Islet precursor cell (in vitro differentiated cells): ENCODE results near the gene PLOD1.
A peak's percentile ranks its signal among the peaks of the same experiment; 100 is the strongest.
"Not testable (repeated sequence)": the region's sequence is repeated elsewhere in the genome, so short reads cannot be mapped to it uniquely, and the experiment has no call there.

Experiments used
- DNase-seq: peaks from one replicate; pipeline ENCODE4 v3.0.0-alpha.2; 2018

The PLOD1 gene

DNA sequence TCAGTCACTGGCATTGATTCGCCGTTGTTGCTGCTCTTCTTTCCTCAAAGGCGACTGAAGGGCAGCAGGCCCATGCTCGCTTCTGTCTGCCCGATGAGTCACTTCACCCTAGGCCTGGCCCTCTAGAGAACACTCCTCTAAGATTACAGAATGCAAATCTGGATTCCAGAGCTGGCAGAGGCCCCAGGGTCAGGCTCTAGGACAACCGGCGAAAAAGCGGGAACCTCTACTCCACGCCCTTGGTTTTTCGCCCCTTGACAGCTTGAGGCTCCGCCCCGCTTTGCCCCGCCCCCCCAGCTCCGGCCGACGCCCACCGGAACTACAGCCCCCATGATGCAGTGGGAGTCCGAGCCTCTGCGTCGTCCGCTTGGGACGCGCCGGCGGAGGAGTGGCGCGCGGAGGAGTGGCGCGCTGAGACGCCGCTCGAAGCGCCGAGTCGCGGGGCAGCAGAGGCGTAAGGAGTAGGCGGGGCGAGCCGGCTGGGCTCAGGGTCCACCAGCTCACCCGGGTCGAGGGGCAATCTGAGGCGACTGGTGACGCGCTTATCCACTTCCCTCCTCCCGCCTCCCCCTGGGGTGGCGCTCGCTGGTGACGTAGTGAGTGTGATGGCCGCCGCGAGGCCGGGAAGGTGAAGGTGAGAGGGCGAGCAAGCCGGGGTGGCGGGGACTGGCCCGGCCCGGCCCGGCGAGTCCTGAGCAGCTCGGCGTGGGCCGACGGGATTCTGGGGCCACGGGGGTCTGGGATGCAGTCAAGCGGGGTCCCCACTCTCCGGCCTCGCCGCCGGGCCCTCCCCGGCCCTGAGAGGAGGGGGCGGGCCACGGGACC, 45.5 kb downstream of the PLOD1 start, which contains the start of gene MFN2:
TSS of gene MFN2 (plus strand) at position 594 of the 825 bp plus-strand sequence. CDS start 8,725 bp downstream, outside the sequence.
- DNase-seq: peak; percentile 99

DNA sequence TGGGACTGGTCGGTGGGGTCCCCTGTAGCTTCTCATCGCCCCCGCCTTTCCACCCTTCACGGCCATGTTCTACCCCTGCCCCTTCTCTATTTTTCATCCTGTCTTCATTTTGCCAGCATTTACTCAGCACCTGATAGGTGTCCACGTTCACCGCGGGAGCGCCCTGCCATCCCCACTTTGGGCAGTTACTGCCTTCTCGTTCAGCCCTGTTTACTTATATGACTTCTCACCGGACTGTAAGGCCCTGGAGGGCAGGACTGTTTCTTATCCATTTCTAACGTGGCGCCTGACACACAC, 46.1 kb downstream of the PLOD1 start:
- no peak for DNase-seq

DNA sequence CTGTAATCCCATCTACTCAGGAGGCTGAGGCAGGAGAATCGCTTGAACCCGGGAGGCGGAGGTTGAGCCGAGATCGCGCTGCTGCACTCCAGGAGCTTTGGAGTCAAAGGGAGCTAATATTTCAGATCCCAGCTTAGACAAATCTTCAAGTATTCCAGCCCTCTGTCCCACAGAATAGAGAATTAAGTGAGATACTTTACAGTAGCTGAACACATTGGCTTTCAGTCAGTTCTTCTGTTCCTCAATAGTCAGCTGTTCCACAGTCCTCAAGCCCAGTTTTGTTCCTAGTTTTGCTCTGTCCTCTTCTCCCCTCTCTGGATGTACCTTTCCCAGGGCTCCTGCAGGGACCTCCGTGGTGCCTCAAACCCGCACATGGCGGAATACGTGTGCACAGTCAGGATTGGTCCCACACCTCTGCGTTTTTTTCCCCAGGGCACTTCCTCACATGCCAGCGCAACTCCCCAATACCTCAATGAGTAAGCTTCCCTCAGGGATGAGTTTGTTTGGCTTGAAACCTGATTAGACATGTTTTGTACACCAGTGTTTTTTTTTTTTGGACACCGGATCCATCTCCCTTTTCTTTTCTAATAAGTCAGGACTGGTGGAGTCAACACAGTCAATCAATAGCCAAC, 47.0 kb downstream of the PLOD1 start:
- DNase-seq: no peak

DNA sequence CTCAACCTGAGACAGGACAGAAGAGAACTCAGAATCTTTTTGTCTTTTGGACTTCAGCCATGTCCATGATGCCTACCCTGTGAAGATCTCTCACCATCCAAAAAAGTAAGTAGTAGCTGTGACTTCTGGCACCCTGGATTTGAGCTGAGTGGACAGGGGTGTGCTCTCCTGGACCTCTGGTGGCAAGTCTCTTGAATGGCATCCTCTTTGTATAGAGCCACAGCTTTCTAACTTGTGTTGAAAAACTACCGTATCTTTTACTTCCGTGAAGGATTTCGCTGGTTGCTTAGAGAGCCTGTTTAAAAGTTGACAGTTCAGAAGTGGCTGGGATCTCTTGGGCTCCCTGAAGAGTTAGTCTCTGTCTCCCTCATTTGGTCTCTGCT, 47.5 kb downstream of the PLOD1 start:
- DNase-seq: no peak

DNA sequence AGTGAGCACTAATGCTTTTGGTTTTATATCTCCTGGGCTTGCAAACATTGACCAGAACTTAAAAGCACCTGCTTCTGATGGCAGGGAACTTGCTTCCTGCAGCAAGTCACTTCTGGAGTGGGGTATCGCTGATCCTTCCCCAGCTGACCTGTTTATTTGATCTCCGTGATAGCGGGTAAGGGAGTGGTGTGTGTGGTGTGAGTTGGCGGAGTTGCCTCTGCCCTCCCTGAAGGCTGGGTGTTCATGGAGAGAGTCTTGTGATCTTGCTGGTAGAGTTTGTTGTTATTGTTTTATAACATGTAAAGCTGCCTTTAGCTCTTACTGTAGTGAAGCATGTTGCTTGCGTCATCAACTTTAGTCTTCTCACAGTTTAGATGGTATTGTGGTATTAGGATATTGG, 49.6 kb downstream of the PLOD1 start:
- DNase-seq: no peak

DNA sequence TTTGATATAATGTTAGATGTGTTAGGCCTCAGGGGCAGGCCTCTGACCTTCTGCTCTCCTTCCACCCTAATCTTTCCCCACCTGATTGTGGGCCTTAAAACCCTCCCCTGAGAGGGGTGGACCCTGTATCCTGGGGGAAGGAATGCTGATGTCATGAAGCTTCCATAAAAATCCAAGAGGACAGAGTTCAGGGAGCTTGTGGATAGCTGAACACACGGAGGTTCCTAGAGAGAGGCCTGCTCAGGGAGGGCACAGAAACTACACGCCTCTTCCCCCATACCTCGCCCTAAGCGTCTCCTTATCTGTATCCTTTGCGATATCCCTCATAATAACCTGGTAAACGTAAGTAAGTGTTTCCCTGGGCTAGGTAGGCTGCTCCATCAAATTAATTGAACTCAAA, 50.1 kb downstream of the PLOD1 start:
- DNase-seq: no peak

DNA sequence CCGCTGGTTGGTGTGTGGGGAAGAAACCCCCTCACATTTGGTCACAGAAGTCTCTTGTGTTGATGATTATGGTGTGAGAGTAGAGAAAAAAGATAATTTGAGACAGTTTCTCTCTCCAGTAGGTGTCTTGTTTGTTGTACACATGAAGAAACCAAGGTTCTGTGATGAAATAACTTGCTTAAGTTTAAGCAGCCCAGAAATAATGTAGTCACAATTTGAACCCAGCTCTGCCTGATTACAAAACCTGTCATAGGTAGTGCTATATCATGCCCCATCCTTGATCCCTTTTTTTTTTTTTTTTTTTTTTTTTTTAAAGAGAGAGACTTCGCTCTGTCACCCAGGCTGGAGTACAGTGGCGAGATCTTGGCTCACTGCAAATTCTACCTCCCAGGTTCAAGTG, 50.7 kb downstream of the PLOD1 start:
- DNase-seq: no peak

DNA sequence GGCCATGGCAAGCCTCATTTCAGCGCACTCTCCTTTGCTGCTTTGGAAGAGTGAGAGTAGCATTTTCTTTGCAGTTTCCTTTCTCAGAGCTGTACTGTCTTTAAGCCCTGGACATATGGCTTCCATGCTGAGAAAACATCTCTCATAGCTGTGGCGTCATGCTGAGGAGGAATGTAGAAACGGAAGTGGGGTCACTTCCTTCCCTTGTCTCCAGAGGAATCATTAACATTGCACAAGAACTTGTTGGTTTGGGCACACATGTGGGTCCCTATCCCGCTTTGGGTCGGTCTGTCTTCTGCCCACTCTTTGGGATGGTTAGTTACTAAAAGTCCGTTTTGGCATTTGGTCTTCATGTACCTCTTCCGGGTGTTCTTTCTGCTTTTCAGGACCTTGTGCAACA, 51.3 kb downstream of the PLOD1 start:
- DNase-seq: no peak

DNA sequence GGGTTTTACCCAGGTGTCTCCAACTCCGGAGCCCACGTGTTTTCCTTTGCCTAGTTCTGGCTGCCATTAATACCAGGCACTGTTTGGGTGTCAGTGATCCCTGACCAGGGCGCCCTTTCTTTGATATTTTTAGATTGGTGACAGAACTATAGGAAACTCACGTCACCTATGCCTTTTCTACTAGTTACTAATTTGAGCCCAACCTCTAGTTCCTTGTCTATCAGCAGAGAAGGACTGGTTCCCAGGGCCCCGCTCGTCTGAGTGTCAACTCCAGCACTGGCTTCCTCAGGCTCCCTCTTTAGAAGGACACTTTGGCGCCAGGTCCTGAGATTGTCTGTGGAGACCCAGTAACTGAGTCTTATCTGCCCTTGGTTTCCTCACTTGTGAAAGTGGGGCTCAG, 55.2 kb downstream of the PLOD1 start:
- DNase-seq: no peak

DNA sequence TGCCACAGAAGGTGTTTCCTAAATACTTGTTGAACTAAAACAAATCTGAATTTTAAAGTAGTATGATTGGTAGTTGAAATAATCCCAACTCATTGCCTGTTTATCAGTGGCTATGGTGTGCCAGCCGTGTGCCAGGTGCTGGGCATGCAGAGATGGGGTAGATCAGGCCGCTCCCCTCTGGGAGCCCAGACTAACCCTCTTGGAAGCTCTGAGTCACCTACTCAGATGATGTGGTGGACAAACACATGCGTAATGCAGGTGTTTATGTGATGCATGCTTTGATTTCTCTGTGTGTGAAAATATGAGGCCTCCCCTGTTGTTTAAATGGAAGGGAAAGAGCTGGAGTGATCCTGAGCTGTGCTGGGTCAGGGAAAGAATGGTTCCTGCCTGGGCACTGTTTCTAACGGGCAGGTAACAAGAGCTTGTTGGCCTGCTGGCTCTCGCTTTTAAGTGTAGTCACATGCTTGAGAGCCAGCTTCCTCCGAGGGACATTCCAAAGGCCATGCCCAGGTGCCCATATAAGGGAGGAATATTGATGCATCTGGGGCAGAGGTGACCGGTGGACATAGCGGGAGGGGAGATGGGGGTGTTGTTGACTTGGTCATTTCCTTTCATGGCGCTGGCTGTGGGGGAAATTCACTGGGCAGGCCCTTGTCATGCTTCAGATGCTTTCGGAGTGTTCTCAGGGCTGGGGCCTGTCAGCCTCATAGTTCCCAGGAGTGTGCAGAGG, 56.0 kb downstream of the PLOD1 start:
- DNase-seq: no peak

DNA sequence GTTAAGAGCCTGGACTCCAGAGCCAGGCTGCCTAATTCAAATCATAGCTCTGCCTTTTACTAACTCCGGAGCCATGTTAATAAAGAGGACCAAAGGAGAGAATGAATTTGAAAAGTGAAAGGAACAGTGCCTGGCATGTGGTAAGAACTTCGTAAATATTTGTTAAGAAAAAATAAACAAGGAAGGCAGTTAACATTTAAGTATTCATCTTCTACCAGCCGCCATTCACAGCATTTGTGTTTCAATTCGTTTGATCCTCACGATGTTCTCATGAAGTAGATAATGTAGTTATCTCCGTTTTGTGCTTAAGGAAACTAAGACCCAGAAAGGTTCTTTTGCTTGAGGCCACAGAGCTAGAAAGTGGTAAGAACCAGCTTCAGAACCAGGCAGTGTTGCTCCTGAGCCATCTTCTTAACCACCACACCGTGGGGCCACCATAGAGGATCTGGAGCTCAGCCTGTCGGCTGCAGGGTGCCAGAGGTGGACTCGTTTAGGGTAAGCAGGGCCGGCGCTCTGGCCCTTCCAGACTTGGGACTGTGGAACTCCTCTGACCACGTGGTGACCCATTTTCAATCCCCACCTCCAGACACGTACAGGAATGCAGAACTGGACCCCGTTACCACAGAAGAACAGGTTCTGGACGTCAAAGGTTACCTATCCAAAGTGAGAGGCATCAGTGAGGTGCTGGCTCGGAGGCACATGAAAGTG, 57.6 kb downstream of the PLOD1 start:
- DNase-seq: no peak

DNA sequence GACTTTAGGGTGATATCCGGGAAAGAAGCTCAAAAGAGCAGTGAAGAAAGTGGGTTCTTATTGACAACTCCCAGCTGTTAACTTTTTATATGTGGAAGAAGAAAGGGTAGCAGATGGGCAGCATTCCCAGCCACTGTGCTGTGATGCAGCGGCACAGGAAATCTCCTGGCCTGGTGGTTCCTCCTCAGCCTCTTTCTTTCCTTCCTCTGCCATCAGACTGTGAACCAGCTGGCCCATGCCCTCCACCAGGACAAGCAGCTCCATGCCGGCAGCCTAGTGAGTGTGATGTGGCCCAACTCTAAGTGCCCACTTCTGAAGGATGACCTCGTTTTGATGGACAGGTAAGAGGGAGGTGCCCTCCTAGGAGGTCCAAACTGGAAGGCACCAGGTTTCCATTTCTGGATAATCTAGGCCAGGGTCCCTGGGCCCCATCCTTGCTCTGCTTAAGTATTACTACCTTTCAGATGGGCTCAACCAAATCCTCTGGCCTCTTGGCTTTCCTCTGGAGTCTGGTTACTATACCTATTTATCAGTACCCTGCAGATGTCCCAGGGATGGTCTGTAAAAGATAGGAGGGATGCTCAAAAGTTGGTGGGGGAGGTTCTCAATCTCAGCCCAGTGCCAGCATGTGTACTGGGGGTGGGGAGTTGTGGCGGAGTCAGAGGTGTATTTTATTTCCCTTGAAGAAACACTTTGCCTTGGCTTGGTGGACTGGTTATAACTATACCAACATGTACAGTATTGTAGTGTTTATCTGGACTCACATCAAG, 62.7 kb downstream of the PLOD1 start:
- no peak for DNase-seq

DNA sequence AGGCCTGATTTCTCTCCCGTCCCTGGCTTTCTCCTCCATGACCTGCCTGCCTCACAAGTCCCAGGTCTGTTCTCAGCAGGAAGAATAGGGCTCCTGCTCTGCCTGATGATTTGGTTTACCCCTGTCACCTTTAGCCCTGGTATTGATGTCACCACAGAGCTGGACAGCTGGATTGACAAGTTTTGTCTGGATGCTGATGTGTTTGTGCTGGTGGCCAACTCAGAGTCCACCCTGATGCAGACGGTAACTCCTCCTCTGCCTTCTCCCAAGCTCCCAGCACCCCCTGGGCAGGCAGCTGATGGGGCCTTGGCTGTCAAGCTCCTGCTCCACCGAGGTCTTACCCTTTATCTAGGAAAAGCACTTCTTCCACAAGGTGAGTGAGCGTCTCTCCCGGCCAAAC, 64.1 kb downstream of the PLOD1 start:
- DNase-seq: no peak

DNA sequence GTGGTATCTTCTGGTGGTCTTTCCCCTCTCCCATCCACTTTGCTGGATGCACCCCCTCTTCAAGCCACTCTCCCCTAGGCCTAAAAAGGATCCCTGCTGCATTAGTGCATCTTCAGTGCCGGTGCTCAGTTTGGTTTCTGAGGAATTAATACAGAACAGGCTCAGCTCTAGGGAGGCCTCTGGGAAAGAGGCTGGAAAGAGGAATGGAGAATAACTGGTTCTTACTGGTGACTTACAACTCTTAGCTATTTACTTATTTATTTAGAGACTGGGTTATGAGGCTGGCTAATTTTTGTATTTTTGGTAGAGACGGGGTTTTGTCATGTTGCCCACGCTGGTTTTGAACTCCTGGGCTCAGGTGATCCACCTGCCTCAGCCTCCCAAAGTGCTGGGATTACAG, 64.7 kb downstream of the PLOD1 start:
- no peak for DNase-seq

DNA sequence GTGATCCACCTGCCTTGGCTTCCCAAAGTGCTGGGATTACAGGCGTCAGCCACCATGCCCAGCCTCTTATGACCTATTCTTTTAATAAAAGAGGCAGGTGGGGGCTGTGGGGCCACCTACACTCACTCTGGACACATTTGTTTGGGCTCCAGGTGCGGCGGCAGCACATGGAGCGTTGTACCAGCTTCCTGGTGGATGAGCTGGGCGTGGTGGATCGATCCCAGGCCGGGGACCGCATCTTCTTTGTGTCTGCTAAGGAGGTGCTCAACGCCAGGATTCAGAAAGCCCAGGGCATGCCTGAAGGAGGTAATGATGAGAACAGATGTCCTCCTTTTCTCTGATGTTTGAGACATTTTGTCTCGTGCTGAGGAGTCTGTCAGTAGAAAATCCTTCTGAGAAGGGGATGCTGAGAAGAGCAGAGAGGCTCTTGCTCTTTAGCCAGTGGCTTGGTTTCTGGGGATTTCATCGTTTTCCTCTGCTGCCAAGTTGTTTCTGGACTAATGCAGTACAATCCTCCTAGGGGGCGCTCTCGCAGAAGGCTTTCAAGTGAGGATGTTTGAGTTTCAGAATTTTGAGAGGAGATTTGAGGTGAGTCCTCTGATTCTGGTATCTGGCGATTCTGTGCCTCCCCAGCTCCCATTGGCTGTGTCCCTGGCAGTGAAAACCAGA, 66.9 kb downstream of the PLOD1 start:
- peak; percentile 71 for DNase-seq

DNA sequence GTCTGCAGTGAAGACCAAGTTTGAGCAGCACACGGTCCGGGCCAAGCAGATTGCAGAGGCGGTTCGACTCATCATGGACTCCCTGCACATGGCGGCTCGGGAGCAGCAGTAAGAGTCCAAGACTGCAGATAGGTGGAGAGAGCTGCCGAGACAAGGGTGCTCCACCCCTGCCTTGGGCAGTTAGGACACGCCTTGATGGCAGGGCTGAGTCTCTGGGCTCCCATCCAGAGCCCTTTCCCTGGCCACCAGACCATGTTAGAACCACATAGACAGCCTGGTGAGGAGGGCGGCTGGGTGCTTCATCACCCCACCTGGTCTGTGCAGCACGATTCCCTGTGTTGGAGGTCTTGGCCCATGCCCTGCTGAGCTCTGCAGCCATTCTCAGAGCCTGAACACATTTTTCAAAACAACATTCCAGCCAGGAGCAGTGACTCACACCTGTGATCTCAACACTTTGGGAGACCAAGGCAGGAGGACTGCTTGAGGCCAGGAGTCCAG, 67.5 kb downstream of the PLOD1 start:
- peak; percentile 70 for DNase-seq

DNA sequence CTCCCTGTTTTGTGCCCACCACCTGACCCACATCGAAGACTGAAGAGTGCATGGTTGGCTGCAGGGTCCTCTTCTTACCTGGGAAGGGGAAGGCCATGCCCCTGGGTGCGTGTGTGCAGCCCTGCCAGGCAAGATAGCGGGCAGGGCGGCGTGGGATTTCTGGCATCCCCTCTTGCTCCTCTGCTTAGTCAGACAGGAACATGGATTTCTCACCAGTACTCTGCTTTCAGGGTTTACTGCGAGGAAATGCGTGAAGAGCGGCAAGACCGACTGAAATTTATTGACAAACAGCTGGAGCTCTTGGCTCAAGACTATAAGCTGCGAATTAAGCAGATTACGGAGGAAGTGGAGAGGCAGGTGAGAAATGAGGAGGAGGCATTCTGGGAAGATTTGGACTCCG, 69.2 kb downstream of the PLOD1 start:
- DNase-seq: no peak

DNA sequence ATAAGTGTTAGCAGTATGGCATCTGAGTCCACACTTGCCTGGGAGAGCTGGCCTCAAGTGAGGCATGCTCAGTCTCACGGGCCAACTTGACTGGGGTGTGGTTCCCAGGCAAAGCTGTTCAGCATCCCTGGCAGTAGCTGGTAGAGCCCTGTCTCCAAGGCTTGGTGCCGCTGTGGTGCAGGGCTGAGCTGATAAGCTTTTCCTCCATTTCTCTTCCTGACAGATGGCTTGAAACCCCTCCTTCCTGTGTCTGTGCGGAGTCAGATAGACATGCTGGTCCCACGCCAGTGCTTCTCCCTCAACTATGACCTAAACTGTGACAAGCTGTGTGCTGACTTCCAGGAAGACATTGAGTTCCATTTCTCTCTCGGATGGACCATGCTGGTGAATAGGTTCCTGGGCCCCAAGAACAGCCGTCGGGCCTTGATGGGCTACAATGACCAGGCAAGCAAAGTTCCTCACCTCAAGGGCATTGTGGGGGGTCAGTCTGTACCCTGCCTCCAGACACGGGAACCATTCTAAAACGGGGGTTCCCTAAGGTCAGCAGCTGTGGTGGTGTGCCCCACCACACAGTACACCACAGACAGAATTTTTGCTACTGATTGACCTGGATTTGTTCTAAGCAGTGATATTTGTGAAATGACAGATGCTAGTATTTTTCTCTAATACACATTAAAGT, 71.1 kb downstream of the PLOD1 start:
- DNase-seq: no peak

DNA sequence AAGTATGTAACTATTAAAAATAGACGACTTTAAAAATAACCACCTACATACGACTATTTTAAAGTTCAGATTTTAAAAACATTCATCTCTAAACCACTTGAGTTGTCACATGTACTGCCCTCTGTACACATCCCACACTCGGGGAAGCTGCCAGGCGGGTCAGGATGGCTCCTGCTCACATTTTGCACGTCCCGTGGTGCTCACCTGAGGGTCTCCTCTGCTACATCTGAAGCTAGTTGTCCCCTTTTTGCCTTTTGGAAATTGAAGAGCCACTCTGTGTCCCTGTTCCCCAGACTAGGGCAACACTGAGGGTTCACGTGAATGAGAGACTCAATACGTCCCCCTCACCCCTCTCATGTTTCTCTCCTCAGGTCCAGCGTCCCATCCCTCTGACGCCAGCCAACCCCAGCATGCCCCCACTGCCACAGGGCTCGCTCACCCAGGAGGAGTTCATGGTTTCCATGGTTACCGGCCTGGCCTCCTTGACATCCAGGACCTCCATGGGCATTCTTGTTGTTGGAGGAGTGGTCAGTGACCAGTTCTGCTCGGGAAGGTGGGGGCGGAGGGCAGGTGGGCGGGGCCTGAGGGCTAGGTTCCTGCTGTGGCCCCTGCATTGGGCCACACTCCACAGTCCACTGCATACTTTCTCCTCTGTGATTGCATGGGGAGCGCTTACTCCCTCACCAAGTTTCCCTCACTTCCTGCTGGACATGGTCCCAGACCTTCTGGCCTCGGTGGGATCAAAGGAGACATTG, 71.8 kb downstream of the PLOD1 start:
- no peak for DNase-seq

DNA sequence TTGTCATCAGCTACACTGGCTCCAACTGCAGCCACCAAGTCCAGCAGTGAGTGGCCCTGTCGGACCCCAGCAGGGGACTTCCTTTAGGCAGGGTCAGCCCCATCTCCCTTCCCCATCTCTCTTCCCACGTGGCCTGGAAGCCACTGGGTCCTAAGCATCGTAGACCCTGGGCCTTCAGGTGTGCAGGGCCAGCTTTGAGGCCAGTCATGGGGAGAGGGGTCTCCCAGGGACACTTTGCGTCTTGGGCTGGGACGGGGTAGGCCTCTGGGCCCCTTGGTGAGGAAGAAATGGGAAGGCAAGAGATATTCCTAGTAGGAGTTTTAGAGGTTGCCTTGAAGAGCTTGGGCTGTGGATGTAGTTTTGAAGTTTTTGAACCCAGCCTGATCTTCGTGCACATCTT, 72.7 kb downstream of the PLOD1 start:
- no peak for DNase-seq

DNA sequence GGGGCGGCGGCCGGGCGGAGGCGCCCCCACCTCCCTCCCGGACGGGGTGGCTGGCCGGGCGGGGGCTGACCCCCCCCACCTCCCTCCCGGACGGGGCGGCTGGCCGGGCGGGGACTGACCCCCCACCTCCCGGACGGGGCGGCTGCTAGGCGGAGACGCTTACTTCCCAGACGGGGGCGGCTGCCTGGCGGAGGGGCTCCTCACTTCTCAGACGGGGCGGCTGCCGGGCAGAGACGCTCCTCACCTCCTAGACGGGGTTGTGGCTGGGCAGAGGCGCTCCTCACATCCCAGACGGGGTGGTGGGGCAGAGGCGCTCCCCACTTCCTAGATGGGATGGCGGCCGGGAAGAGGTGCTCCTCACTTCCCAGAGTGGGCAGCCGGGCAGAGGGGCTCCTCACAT, 73.8 kb downstream of the PLOD1 start:
- not testable (repeated sequence) for DNase-seq
